Natural killer cell (primary cell): ENCODE measurements around the gene TXLNG. TPM values are rescaled to one million over a fixed set of nuclear protein-coding genes. Genes with fewer than 3 reads are reported as not detected.
"Not testable (repeated sequence)": the region's sequence is repeated elsewhere in the genome, so short reads cannot be mapped to it uniquely, and the experiment has no call there.

Source experiments
- ATAC-seq, 3 donors: fragments of 150-1000 bp in 2 of 3; fragments of 200-7000 bp in 1 of 3; cut with Tn5 transposase; 1 replicate in 1 of 3; 2 replicates in 2 of 3; pipeline ENCODE4 v1.10.0; 2021; ENCODE audit warnings: mild to moderate bottlenecking in 2 of 3, moderate library complexity in 2 of 3
- DNase-seq, 2 donors: peaks; one replicate each; pipeline versions ENCODE4 v3.0.0 to v3.0.0-alpha.2; 2013 to 2021; ENCODE audit warnings: mixed read lengths in 1 of 2
- H3K27ac ChIP-seq: one replicate; pipeline ENCODE4 v1.5.1; 2013; ENCODE audit warnings: mild to moderate bottlenecking, low read length
- H3K27me3 ChIP-seq: one replicate; pipeline ENCODE4 v1.6.1; 2013; ENCODE audit warnings: low read length; ENCODE audit not compliant: control insufficient read depth, insufficient read depth
- H3K36me3 ChIP-seq: one replicate; pipeline ENCODE4 v1.6.1; 2013; ENCODE audit warnings: low read length; ENCODE audit not compliant: control insufficient read depth, insufficient read depth
- H3K4me1 ChIP-seq: one replicate; pipeline ENCODE4 v1.6.1; 2013; ENCODE audit warnings: low read length; ENCODE audit not compliant: control insufficient read depth, insufficient read depth
- H3K4me3 ChIP-seq: one replicate; pipeline ENCODE4 v1.5.1; 2013; ENCODE audit warnings: low read length
- H3K9me3 ChIP-seq: one replicate; pipeline ENCODE4 v1.6.1; 2013; ENCODE audit warnings: low read length; ENCODE audit not compliant: control insufficient read depth, insufficient read depth
- H3K27ac Mint-ChIP-seq, 2 donors: one replicate each; pipeline ENCODE4 v1.8.0; 2022; ENCODE audit warnings: mild to moderate bottlenecking in 2 of 2, mixed read lengths in 2 of 2, moderate library complexity in 1 of 2
- H3K27me3 Mint-ChIP-seq, 2 donors: one replicate each; pipeline ENCODE4 v1.8.0; 2022; ENCODE audit warnings: low read depth in 2 of 2, mixed read lengths in 2 of 2
- H3K36me3 Mint-ChIP-seq: one replicate; pipeline ENCODE4 v1.8.0; 2022; ENCODE audit warnings: mixed read lengths
- H3K4me1 Mint-ChIP-seq, 2 donors: one replicate each; pipeline ENCODE4 v1.8.0; 2022; ENCODE audit warnings: mixed read lengths in 2 of 2
- H3K4me3 Mint-ChIP-seq: one replicate; pipeline ENCODE4 v1.8.0; 2022; ENCODE audit warnings: mild to moderate bottlenecking, moderate library complexity, mixed read lengths
- H3K9me3 Mint-ChIP-seq, 2 donors: one replicate each; pipeline ENCODE4 v1.8.0; 2022; ENCODE audit warnings: mixed read lengths in 2 of 2
- CTCF ChIP-seq: fragments of 200-600 bp; IDR thresholded peaks from one replicate; pipeline ENCODE4 v1.8.0; 2022; ENCODE audit warnings: antibody characterized with exemption
- WGBS: methylation state at CpG from one replicate; pipeline ENCODE4 v1.1.7; 2013; ENCODE audit warnings: missing lambda C conversion rate; ENCODE audit not compliant: insufficient coverage; 5-methylcytosine and 5-hydroxymethylcytosine counted together
- intact Hi-C: fragments of 100-400 bp; cut with micrococcal nuclease; formaldehyde crosslinking; loops from one replicate; pipeline ENCODE4 v1.14.2; 2022
- total RNA-seq, 4 donors: library from RNA; stranded (reverse); fragments of 120-200 nt in 1 of 4; gene quantifications; one replicate each; pipeline versions ENCODE4 v1.2.3 to v1.2.4, GENCODE V29; 2013 to 2022

The TXLNG gene
- total RNA-seq, 3 donors from 2014 or later (not counting 1 experiment from before 2014, with no cell fraction given): 8.1 to 16.9 (median 9.9) TPM

- ATAC-seq (no peak), DNase-seq (no peak)
- no peak overlapping the region for H3K4me3 ChIP-seq
- no peak overlapping the region for H3K4me3 Mint-ChIP-seq
- no peaks in the 10 kb centered on the region for H3K36me3 Mint-ChIP-seq
- TF ChIP-seq CTCF: no peak
- no peaks in the 10 kb centered on the region for H3K27me3 ChIP-seq
- no peak overlapping the region for H3K27ac ChIP-seq
- no peaks in the 10 kb centered on the region for H3K4me1 ChIP-seq
- no peaks in the 10 kb centered on the region for H3K9me3 Mint-ChIP-seq
- peaks cover 0 to 5% of the 10 kb centered on the region in 2 donors for H3K27me3 Mint-ChIP-seq
- H3K4me1 Mint-ChIP-seq: no peaks in the 10 kb centered on the region
- no peaks in the 10 kb centered on the region for H3K9me3 ChIP-seq
- H3K27ac Mint-ChIP-seq: no peak overlapping the region
- no peaks in the 10 kb centered on the region for H3K36me3 ChIP-seq
- intact Hi-C loops: no loop called here
Observed at GRCh38 chrX:16778993-16779392, 7.3 kb upstream of the TXLNG start.

- H3K36me3 ChIP-seq, intact Hi-C loops: not testable (repeated sequence)
- 89% methylated on average over 2 of the region's 2 CpGs for WGBS
Observed at GRCh38 chrX:16779815-16780214, 6.5 kb upstream of the TXLNG start.

GRCh38 chrX:16783452-16783851, 2.8 kb upstream of the TXLNG start:
- Mint-ChIP-seq H3K36me3 (no peaks in the 10 kb centered on the region), H3K9me3 (no peaks in the 10 kb centered on the region), H3K4me3 (no peak overlapping the region), H3K27ac (no peak overlapping the region), H3K27me3 (peaks cover 0 to under 1% of the 10 kb centered on the region in 2 donors), H3K4me1 (peaks cover 7 to 19% of the 10 kb centered on the region in 2 donors)
- WGBS: 93% methylated on average over 16 of the region's 17 CpGs
- no peak for TF ChIP-seq CTCF
- no peak overlapping the region for H3K27ac ChIP-seq
- ATAC-seq (no peak), DNase-seq (no peak)
- peaks cover 6% of the 10 kb centered on the region for H3K4me1 ChIP-seq
- no peaks in the 10 kb centered on the region for H3K36me3 ChIP-seq
- H3K4me3 ChIP-seq: no peak overlapping the region
- no peaks in the 10 kb centered on the region for H3K27me3 ChIP-seq
- no peaks in the 10 kb centered on the region for H3K9me3 ChIP-seq
- intact Hi-C loops: no loop called here

More at GRCh38 chrX:16779815-16780214, 6.5 kb upstream of the TXLNG start:
- H3K4me1 ChIP-seq, ATAC-seq, H3K27ac Mint-ChIP-seq, H3K27ac ChIP-seq, H3K9me3 Mint-ChIP-seq, H3K4me1 Mint-ChIP-seq, H3K27me3 Mint-ChIP-seq, H3K9me3 ChIP-seq, H3K27me3 ChIP-seq, H3K36me3 Mint-ChIP-seq, H3K4me3 Mint-ChIP-seq, H3K4me3 ChIP-seq, DNase-seq: not testable (repeated sequence)

GRCh38 chrX:16784440-16784839, 1.8 kb upstream of the TXLNG start:
- H3K4me3 ChIP-seq, H3K27me3 Mint-ChIP-seq, H3K27ac Mint-ChIP-seq, H3K36me3 Mint-ChIP-seq, DNase-seq, H3K27ac ChIP-seq, H3K4me3 Mint-ChIP-seq, H3K4me1 ChIP-seq, intact Hi-C loops, H3K27me3 ChIP-seq, ATAC-seq, H3K9me3 ChIP-seq, H3K36me3 ChIP-seq, H3K9me3 Mint-ChIP-seq: not testable (repeated sequence)
- H3K4me1 Mint-ChIP-seq: peaks cover 7 to 19% of the 10 kb centered on the region in 2 donors
- 82% methylated on average over 18 of the region's 18 CpGs for WGBS
